ENCODE results near the gene SOX5. TPM values are rescaled to one million over a fixed set of nuclear protein-coding genes. Genes with fewer than 3 reads are reported as not detected.

The SOX5 gene
- total RNA-seq, 4 donors from 2014 or later: 47.1 to 56.8 (median 50.2) TPM

- TF ChIP-seq CTCF (IDR thresholded peaks at IDR 0.05; ENCODE audit: low read depth): no peak
These were observed 1.4 kb upstream of the SOX5 start for GRCh38 chr12:23950775-23951451.

GRCh38 chr12:23950210-23950774 is 822 bp upstream of the SOX5 start:
- no peak for TF ChIP-seq CTCF (IDR thresholded peaks at IDR 0.05; ENCODE audit: low read depth)

GRCh38 chr12:23948291-23948690 is 1.2 kb downstream of the SOX5 start:
- TF ChIP-seq CTCF (IDR thresholded peaks at IDR 0.05; ENCODE audit: low read depth): no peak

- TF ChIP-seq CTCF (IDR thresholded peaks at IDR 0.05; ENCODE audit: low read depth): no peak
These were observed 2.1 kb downstream of the SOX5 start for GRCh38 chr12:23947395-23947794.

GRCh38 chr12:23945249-23945648 is 4.2 kb downstream of the SOX5 start:
- no peak for TF ChIP-seq CTCF (IDR thresholded peaks at IDR 0.05; ENCODE audit: low read depth)

- no peak for TF ChIP-seq CTCF (IDR thresholded peaks at IDR 0.05; ENCODE audit: low read depth)
These were observed 5.4 kb downstream of the SOX5 start for GRCh38 chr12:23944067-23944466.

GRCh38 chr12:23942841-23943240 is 6.6 kb downstream of the SOX5 start:
- no peak for TF ChIP-seq CTCF (IDR thresholded peaks at IDR 0.05; ENCODE audit: low read depth)

Data from subcutaneous adipose tissue (tissue), 4 donors.